A172 (cell line): Measurements from ENCODE around the gene ILDR1. TPM values are rescaled to one million over a fixed set of nuclear protein-coding genes. Genes with fewer than 3 reads are reported as not detected.
"Not testable (repeated sequence)": the region's sequence is repeated elsewhere in the genome, so short reads cannot be mapped to it uniquely, and the experiment has no call there.

Experiments
- DNase-seq: peaks from one replicate; pipeline ENCODE4 v3.0.0-alpha.2; 2015; ENCODE audit warnings: low spot score
- total RNA-seq: library from RNA; depleted of rRNA; stranded (reverse); fragments of >200 nt; shearing (Covaris generic); gene quantifications from 2 replicates; pipeline ENCODE4 v1.2.3, GENCODE V29; 2014; rRNA removed

Gene ILDR1
- total RNA-seq, 1 experiment from 2014 or later: not detected

DNA sequence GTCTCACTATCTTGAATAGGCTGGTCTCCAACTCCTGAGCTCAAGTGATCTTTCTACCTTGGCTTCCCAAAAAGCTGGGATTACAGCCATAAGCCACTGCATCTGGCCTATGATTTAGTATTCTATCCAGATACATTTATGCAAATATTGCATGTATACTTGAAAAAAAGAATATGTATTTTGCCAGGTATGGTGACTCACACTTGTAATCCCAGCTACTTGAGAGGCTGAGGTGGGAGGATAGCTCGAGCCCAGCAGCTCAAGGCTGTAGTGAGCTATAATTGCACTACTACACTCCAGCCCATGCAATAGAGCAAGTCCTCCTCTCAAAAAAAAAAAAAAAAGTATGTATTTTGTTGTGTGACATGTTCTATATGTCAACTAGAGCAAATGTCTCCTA is 73.4 kb downstream of the ILDR1 start:
- DNase-seq: no peak

DNA sequence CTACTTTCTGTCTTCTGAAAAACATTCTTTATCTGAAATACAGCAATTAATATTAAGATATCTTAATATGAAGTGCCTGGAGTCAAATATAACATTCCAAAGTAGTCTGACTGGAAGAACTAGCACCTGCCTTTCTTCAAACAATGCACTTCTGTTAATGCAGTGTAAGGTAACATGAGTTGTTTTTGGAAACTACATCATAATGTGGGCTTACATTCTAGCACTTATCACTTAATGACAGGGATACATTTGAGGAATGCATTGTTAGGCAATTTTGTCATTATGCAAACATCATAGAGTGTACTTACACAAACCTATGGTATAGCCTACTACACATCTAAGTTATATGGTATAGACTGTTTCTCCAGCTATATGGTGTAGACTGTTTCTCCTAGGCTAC is 78.6 kb downstream of the ILDR1 start:
- no peak for DNase-seq

DNA sequence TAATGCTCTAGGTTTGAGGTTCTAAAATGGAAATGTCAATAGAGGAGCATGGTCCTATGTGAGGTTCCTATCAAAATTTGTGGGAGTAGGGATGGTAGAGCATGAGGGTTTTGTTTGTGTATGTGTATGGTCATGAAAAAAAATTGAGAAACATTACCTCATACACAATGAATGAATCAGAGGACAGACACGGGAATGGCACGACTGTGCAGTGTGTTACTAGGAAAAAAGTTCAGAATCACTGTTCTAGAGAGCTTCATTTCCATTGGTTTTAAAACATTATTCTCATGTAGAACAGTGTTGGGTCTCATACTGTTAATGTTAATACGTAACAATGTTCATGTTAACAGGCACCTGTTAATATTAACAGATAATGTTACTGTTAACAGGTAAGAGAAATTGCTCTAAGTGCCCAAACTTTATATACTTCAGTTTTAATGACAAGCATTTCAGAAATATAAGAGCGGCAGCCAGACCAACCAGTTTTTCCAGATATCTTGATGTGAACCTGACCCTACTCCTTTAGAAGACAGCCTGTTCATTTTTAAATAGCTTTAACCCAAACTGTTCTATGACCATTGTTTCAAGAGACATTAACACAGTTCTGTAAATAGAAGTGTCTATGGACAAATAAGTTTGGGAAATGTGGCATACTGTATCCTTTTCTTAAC is 79.8 kb downstream of the ILDR1 start:
- no peak for DNase-seq

DNA sequence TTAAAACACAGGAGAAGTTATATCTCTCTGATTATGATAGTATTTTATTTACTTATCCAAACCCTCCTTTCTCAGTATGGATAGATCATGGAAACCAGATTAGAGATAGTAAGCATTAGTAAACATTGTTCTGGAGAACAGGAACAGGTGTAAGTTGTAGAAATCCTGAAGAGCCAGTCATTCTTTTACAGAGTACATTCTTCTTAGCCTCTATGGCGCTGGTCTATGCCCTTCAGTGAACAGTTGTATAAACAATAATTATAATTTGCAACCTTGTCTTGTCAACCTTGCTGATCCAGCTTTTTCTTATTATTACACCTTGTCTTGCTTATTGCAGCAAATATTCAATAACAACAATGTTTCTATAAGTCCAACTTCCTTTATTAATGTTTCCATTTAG is 80.5 kb downstream of the ILDR1 start:
- DNase-seq: no peak

DNA sequence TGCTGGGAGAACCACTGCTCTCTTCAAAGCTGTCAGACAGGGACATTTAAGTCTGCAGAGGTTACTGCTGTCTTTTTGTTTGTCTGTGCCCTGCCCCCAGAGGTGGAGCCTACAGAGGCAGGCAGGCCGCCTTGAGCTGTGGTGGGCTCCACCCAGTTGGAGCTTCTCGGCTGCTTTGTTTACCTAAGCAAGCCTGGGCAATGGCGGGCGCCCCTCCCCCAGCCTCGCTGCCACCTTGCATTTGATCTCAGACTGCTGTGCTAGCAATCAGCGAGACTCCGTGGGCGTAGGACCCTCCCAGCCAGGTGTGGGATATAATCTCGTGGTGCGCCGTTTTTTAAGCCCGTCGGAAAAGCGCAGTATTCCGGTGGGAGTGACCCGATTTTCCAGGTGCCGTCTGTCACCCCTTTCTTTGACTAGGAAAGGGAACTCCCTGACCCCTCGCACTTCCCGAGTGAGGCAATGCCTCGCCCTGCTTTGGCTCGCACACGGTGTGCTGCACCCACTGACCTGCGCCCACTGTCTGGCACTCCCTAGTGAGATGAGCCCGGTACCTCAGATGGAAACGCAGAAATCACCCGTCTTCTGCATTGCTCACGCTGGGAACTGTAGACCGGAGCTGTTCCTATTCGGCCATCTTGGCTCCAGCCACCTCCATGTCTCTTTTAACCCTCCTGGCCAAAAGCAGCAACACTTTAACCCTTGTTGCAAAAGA is 83.7 kb downstream of the ILDR1 start:
- DNase-seq: not testable (repeated sequence)

Other genes starting within 250 kb of the ILDR1 start
- 27.8 and 35.6 TPM in 2 replicates for gene IQCB1, start 187.2 kb downstream of the ILDR1 start, total RNA-seq
- 4.5 and 4.7 TPM in 2 replicates for gene EAF2, start 187.0 kb downstream of the ILDR1 start, total RNA-seq
- gene SLC15A2, start 127.8 kb downstream of the ILDR1 start, total RNA-seq: not detected in 2 replicates
- gene CD86, start 33.1 kb upstream of the ILDR1 start, total RNA-seq: not detected in 2 replicates
- not detected in 2 replicates for gene CASR, start 161.4 kb upstream of the ILDR1 start, total RNA-seq